A549 (cell line): ENCODE measurements around the gene XPR1. TPM values are rescaled to one million over a fixed set of nuclear protein-coding genes. Genes with fewer than 3 reads are reported as not detected.
"Not testable (repeated sequence)": the region's sequence is repeated elsewhere in the genome, so short reads cannot be mapped to it uniquely, and the experiment has no call there.

ENCODE experiments used
- ATAC-seq, 2 experiments: fragments of 200-7000 bp in 1 of 2; fragments of >200 bp in 1 of 2; cut with Nextera tagmentation in 1 of 2; cut with Tn5 transposase in 1 of 2; 3 replicates each; pipeline versions ENCODE4 v1.8.0 to v1.9.1; 2018 to 2020; ENCODE audit warnings: mild to moderate bottlenecking in 1 of 2, moderate library complexity in 1 of 2
- CTCF ChIA-PET: fragments of 300-600 bp; sonication (Branson Sonifier 250); formaldehyde crosslinking; extraction: SDS; loops from one replicate; lab custom pipeline; 2021; ENCODE audit warnings: antibody characterized with exemption, inconsistent platforms; lab: Yijun Ruan, JAX
- POLR2A ChIA-PET: fragments of 350-600 bp; formaldehyde crosslinking; extraction: SDS; loops from one replicate; lab custom pipeline; 2021; ENCODE audit warnings: antibody characterized with exemption, inconsistent platforms; lab: Yijun Ruan, JAX
- DNase-seq, 2 experiments: peaks; one replicate each; pipeline versions ENCODE4 v3.0.0 to v3.0.0-alpha.2; 2011 to 2016; ENCODE audit warnings: low read depth in 1 of 2, low spot score in 1 of 2
- FAIRE-seq: peaks from 2 replicates; lab custom pipeline; 2011; peaks lifted over from hg19 to GRCh38; lab: Jason Lieb, UNC
- H3K27ac ChIP-seq, 2 experiments: fragments of >200 bp; sonication (Bioruptor Twin); formaldehyde crosslinking; 3 replicates each; pipeline ENCODE4 v1.5.1; 2016 to 2017
- H3K4me1 ChIP-seq: fragments of >200 bp; sonication (Bioruptor Twin); formaldehyde crosslinking; 3 replicates; pipeline ENCODE4 v1.6.1; 2016
- H3K4me2 ChIP-seq: fragments of >200 bp; sonication (Bioruptor Twin); formaldehyde crosslinking; 3 replicates; pipeline ENCODE4 v1.6.1; 2016
- H3K4me3 ChIP-seq: fragments of >200 bp; sonication (Bioruptor Twin); formaldehyde crosslinking; 3 replicates; pipeline ENCODE4 v1.5.1; 2016
- H3K9me3 ChIP-seq: fragments of >200 bp; sonication (Bioruptor Twin); formaldehyde crosslinking; 3 replicates; pipeline ENCODE4 v1.6.1; 2016
- BHLHE40 ChIP-seq: IDR thresholded peaks from 2 replicates; pipeline ENCODE4 v1.6.1; 2012; ENCODE audit warnings: low read depth, low read length, inconsistent platforms
- CHD4 ChIP-seq: fragments of 200-600 bp; sonication (generic); IDR thresholded peaks from 2 replicates; pipeline ENCODE4 v1.6.1; 2016; ENCODE audit warnings: antibody characterized with exemption, mild to moderate bottlenecking, borderline replicate concordance
- HOXA7 ChIP-seq: fragments of 250-450 bp; sonication (Bioruptor Pico); IDR thresholded peaks from 2 replicates; pipeline ENCODE4 v1.5.0; 2020; ENCODE audit warnings: mild to moderate bottlenecking, moderate library complexity
- HOXB13 ChIP-seq: fragments of 250-450 bp; sonication (Bioruptor Pico); IDR thresholded peaks from 2 replicates; pipeline ENCODE4 v1.5.0; 2020; ENCODE audit warnings: low read depth, mild to moderate bottlenecking, moderate library complexity
- HOXB5 ChIP-seq: fragments of 250-450 bp; sonication (Bioruptor Pico); IDR thresholded peaks from 2 replicates; pipeline ENCODE4 v1.5.0; 2020; ENCODE audit warnings: mild to moderate bottlenecking, moderate library complexity
- JUN ChIP-seq, 2 experiments: fragments of >200 bp; sonication (Bioruptor Twin); formaldehyde crosslinking; IDR thresholded peaks; 2 replicates in 1 of 2; 3 replicates in 1 of 2; pipeline ENCODE4 v1.6.1; 2016 to 2017
- JUNB ChIP-seq: fragments of >200 bp; sonication (Bioruptor Twin); formaldehyde crosslinking; IDR thresholded peaks from 2 replicates; pipeline ENCODE4 v1.6.1; 2016
- KDM5A ChIP-seq: fragments of 200-600 bp; sonication (generic); IDR thresholded peaks from 2 replicates; pipeline ENCODE4 v1.6.1; 2016; ENCODE audit warnings: antibody characterized with exemption, mild to moderate bottlenecking
- MAFK ChIP-seq: fragments of 450-650 bp; IDR thresholded peaks from 2 replicates; pipeline ENCODE4 v1.6.1; 2014; ENCODE audit not compliant: partially characterized antibody
- MAZ ChIP-seq: fragments of 150-350 bp; IDR thresholded peaks from 2 replicates; pipeline ENCODE4 v1.6.1; 2014; ENCODE audit warnings: antibody characterized with exemption, low read depth, low read length, borderline replicate concordance
- PHF8 ChIP-seq: fragments of 200-600 bp; sonication (generic); IDR thresholded peaks from 2 replicates; pipeline ENCODE4 v1.6.1; 2016; ENCODE audit warnings: low read depth, mild to moderate bottlenecking, antibody characterized with exemption, moderate library complexity, borderline replicate concordance
- POLR2A ChIP-seq: IDR thresholded peaks from 2 replicates; pipeline ENCODE4 v1.6.1; 2012; ENCODE audit warnings: mild to moderate bottlenecking, low read length
- TP53 ChIP-seq: fragments of 250-450 bp; sonication (Bioruptor Pico); IDR thresholded peaks from 2 replicates; pipeline ENCODE4 v1.5.0; 2021; ENCODE audit warnings: mild to moderate bottlenecking, moderate library complexity
- ZC3H11A ChIP-seq: fragments of 450-650 bp; IDR thresholded peaks from 2 replicates; pipeline ENCODE4 v1.6.1; 2014; ENCODE audit warnings: antibody characterized with exemption, mild to moderate bottlenecking
- ZFP36 ChIP-seq: fragments of 450-650 bp; IDR thresholded peaks from 2 replicates; pipeline ENCODE4 v1.6.1; 2014; ENCODE audit warnings: borderline replicate concordance; ENCODE audit not compliant: partially characterized antibody
- ZNF302 ChIP-seq: fragments of 250-450 bp; sonication (Bioruptor Pico); IDR thresholded peaks from 2 replicates; pipeline ENCODE4 v1.9.0; 2021; ENCODE audit warnings: inconsistent platforms, mild to moderate bottlenecking, moderate library complexity
- WGBS: methylation state at CpG from one replicate; pipeline ENCODE4 v1.1.6; 2017; ENCODE audit errors: missing lambda C conversion rate; 5-methylcytosine and 5-hydroxymethylcytosine counted together
- polyA plus RNA-seq, 4 experiments: library from polyadenylated mRNA; depleted of rRNA in 3 of 4; stranded (reverse); fragments of >200 nt; fragmentation: RNase III in 1 of 4; extraction: RNeasy Plus Mini Kit Qiagen cat#74134 plus additional on column Dnase treatment in 1 of 4; gene quantifications; 2 replicates in 3 of 4; 3 replicates in 1 of 4; pipeline ENCODE4 v1.2.3, GENCODE V29; 2011 to 2017
- TF ChIP-seq, protein P1 (sequence below): fragments of >200 bp; sonication (Bioruptor Twin); formaldehyde crosslinking; IDR thresholded peaks from 2 replicates; pipeline ENCODE4 v1.6.1; 2016
- TF ChIP-seq, protein P2 (sequence below): fragments of >200 bp; sonication (Bioruptor Twin); formaldehyde crosslinking; IDR thresholded peaks from 3 replicates; pipeline ENCODE4 v1.5.1; 2016
- TF ChIP-seq, protein P3 (sequence below): IDR thresholded peaks from 2 replicates; pipeline ENCODE4 v1.6.1; 2012; ENCODE audit warnings: low read depth, borderline replicate concordance
- TF ChIP-seq, protein P4 (sequence below): fragments of >200 bp; sonication (Bioruptor Twin); formaldehyde crosslinking; IDR thresholded peaks from 3 replicates; pipeline ENCODE4 v1.6.1; 2016
- TF ChIP-seq, protein P5 (sequence below): fragments of 250-450 bp; sonication (Bioruptor Pico); IDR thresholded peaks from 2 replicates; pipeline ENCODE4 v1.5.0; 2021; ENCODE audit warnings: mild to moderate bottlenecking, moderate library complexity, borderline replicate concordance
- TF ChIP-seq, protein P6 (sequence below): IDR thresholded peaks from 2 replicates; pipeline ENCODE4 v1.6.1; 2012

Gene XPR1
- polyA plus RNA-seq, 2 of the 4 experiments (the other 2 are of a cell fraction), result 37.5 to 86.1 TPM

DNA sequence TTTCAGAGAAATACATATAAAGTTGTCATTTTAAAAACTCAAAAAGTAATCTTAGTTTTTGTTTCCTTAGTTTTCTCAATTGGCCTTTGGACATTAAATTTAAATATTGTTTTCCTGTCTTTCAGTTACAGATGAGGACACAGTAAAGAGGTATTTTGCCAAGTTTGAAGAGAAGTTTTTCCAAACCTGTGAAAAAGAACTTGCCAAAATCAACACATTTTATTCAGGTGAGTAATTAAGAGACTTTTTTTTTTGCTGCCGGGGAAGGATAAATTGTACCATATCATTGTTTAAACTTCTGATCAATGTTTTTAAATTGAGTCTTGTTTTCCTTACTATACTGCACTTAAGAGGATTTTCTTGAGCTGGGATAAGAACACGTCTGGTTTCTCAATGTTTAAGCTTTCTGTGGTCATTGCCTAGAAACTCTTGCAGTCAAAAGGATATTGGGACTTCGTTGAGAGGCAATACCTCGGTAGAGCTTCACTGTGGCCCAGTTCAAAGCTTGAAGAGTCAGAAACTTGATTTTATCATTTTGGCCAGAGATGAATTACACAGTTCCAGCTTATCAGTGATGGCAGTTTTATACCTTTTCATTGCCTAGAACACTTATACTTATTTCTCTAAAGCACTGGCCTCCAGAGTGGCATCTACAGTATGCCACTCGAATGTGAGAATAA is 155.9 kb downstream of the XPR1 start (continued):
- TF ChIP-seq, protein P1, sequence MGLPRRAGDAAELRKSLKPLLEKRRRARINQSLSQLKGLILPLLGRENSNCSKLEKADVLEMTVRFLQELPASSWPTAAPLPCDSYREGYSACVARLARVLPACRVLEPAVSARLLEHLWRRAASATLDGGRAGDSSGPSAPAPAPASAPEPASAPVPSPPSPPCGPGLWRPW, result no peak
- TF ChIP-seq, protein P2, sequence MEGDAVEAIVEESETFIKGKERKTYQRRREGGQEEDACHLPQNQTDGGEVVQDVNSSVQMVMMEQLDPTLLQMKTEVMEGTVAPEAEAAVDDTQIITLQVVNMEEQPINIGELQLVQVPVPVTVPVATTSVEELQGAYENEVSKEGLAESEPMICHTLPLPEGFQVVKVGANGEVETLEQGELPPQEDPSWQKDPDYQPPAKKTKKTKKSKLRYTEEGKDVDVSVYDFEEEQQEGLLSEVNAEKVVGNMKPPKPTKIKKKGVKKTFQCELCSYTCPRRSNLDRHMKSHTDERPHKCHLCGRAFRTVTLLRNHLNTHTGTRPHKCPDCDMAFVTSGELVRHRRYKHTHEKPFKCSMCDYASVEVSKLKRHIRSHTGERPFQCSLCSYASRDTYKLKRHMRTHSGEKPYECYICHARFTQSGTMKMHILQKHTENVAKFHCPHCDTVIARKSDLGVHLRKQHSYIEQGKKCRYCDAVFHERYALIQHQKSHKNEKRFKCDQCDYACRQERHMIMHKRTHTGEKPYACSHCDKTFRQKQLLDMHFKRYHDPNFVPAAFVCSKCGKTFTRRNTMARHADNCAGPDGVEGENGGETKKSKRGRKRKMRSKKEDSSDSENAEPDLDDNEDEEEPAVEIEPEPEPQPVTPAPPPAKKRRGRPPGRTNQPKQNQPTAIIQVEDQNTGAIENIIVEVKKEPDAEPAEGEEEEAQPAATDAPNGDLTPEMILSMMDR, result no peak

DNA sequence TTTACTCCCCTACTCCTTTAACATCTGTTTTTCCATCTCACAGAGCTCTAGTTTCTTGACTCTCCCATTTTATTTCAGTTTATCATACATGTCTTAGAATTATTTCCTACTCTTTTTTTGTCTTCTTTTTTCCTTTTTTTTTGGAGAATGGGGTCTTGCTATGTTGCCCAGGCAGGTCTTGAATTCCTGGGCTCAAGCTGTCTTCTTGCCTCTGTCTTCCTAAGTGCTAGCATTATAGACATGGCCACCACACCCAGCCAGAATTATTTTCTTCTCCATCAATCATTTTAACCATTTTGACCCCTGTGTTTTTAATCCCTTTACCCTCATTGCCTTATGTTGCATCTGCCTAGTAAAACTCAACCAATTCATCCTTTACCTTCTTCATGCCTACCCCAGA is 157.6 kb downstream of the XPR1 start:
- Histone ChIP-seq H3K27ac (no peak overlapping the region), H3K4me2 (no peak overlapping the region), H3K4me1 (peaks cover 11% of the 10 kb centered on the region), H3K9me3 (no peaks in the 10 kb centered on the region), H3K4me3 (no peak overlapping the region)
- POLR2A ChIA-PET, result no interaction called here
- CTCF ChIA-PET, result interaction anchor here (0.6 to 2.1 kb wide), 4 partner anchors 11 to 75 kb away, joined by 3 to 7 read pairs (median 4); no protein-coding TSS in a partner anchor
- no peak for TF ChIP-seq ZFP36
- no peak for TF ChIP-seq JUN (IDR thresholded peaks at IDR 0.05)
- no peak for TF ChIP-seq ZC3H11A
- TF ChIP-seq JUNB, result no peak
- TF ChIP-seq ZNF302 (CRISPR knock-in tag), result no peak
- TF ChIP-seq, protein P3, sequence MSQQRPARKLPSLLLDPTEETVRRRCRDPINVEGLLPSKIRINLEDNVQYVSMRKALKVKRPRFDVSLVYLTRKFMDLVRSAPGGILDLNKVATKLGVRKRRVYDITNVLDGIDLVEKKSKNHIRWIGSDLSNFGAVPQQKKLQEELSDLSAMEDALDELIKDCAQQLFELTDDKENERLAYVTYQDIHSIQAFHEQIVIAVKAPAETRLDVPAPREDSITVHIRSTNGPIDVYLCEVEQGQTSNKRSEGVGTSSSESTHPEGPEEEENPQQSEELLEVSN, result no peak
- TF ChIP-seq, protein P4, sequence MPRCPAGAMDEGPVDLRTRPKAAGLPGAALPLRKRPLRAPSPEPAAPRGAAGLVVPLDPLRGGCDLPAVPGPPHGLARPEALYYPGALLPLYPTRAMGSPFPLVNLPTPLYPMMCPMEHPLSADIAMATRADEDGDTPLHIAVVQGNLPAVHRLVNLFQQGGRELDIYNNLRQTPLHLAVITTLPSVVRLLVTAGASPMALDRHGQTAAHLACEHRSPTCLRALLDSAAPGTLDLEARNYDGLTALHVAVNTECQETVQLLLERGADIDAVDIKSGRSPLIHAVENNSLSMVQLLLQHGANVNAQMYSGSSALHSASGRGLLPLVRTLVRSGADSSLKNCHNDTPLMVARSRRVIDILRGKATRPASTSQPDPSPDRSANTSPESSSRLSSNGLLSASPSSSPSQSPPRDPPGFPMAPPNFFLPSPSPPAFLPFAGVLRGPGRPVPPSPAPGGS, result no peak
- no peak for TF ChIP-seq HOXB13 (CRISPR knock-in tag)
- no peak for TF ChIP-seq HOXB5 (CRISPR knock-in tag)
- TF ChIP-seq CHD4, result no peak
- TF ChIP-seq, protein P5, sequence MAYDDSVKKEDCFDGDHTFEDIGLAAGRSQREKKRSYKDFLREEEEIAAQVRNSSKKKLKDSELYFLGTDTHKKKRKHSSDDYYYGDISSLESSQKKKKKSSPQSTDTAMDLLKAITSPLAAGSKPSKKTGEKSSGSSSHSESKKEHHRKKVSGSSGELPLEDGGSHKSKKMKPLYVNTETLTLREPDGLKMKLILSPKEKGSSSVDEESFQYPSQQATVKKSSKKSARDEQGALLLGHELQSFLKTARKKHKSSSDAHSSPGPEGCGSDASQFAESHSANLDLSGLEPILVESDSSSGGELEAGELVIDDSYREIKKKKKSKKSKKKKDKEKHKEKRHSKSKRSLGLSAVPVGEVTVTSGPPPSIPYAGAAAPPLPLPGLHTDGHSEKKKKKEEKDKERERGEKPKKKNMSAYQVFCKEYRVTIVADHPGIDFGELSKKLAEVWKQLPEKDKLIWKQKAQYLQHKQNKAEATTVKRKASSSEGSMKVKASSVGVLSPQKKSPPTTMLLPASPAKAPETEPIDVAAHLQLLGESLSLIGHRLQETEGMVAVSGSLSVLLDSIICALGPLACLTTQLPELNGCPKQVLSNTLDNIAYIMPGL, result no peak
- TF ChIP-seq POLR2A, result no peak
- TF ChIP-seq PHF8, result no peak
- no peak for TF ChIP-seq BHLHE40
- no peak for TF ChIP-seq KDM5A
- TF ChIP-seq, protein P6, sequence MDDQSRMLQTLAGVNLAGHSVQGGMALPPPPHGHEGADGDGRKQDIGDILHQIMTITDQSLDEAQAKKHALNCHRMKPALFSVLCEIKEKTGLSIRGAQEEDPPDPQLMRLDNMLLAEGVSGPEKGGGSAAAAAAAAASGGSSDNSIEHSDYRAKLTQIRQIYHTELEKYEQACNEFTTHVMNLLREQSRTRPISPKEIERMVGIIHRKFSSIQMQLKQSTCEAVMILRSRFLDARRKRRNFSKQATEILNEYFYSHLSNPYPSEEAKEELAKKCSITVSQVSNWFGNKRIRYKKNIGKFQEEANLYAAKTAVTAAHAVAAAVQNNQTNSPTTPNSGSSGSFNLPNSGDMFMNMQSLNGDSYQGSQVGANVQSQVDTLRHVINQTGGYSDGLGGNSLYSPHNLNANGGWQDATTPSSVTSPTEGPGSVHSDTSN, result no peak
- TF ChIP-seq MAFK, result no peak
- TF ChIP-seq HOXA7 (CRISPR knock-in tag), result no peak
- no peak for TF ChIP-seq TP53 (CRISPR knock-in tag)
- TF ChIP-seq MAZ, result no peak
- FAIRE-seq (no peak), ATAC-seq (no peak), DNase-seq (no peak)

DNA sequence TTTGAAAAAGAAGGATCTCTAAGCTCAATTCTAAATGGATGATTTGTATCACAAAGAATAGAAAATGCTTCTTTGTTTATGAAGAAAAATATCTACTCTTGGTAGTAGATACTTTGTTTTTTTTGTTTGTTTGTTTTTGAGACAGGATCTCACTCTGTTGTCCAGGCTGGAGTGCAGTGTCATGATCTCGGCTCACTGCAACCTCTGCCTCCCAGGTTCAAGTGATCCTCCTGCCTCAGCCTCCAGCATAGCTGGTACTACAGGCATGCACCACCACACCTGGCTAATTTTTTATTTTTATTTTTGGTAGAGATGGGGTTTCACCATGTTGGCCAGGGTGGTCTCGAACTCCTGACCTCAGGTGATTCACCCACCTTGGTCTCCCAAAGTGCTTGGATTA is 159.3 kb downstream of the XPR1 start:
- ATAC-seq, H3K4me1 ChIP-seq, CTCF ChIA-PET, H3K4me2 ChIP-seq, H3K4me3 ChIP-seq, FAIRE-seq, POLR2A ChIA-PET, H3K27ac ChIP-seq, H3K9me3 ChIP-seq, DNase-seq: not testable (repeated sequence)
- 94% methylated on average over 2 of the region's 2 CpGs for WGBS
